Measurements from ENCODE around the gene GOLGA2.

Gene GOLGA2, protein sequence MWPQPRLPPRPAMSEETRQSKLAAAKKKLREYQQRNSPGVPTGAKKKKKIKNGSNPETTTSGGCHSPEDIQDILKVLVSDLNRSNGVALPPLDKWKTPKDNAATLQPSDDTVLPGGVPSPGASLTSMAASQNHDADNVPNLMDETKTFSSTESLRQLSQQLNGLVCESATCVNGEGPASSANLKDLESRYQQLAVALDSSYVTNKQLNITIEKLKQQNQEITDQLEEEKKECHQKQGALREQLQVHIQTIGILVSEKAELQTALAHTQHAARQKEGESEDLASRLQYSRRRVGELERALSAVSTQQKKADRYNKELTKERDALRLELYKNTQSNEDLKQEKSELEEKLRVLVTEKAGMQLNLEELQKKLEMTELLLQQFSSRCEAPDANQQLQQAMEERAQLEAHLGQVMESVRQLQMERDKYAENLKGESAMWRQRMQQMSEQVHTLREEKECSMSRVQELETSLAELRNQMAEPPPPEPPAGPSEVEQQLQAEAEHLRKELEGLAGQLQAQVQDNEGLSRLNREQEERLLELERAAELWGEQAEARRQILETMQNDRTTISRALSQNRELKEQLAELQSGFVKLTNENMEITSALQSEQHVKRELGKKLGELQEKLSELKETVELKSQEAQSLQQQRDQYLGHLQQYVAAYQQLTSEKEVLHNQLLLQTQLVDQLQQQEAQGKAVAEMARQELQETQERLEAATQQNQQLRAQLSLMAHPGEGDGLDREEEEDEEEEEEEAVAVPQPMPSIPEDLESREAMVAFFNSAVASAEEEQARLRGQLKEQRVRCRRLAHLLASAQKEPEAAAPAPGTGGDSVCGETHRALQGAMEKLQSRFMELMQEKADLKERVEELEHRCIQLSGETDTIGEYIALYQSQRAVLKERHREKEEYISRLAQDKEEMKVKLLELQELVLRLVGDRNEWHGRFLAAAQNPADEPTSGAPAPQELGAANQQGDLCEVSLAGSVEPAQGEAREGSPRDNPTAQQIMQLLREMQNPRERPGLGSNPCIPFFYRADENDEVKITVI

DNA sequence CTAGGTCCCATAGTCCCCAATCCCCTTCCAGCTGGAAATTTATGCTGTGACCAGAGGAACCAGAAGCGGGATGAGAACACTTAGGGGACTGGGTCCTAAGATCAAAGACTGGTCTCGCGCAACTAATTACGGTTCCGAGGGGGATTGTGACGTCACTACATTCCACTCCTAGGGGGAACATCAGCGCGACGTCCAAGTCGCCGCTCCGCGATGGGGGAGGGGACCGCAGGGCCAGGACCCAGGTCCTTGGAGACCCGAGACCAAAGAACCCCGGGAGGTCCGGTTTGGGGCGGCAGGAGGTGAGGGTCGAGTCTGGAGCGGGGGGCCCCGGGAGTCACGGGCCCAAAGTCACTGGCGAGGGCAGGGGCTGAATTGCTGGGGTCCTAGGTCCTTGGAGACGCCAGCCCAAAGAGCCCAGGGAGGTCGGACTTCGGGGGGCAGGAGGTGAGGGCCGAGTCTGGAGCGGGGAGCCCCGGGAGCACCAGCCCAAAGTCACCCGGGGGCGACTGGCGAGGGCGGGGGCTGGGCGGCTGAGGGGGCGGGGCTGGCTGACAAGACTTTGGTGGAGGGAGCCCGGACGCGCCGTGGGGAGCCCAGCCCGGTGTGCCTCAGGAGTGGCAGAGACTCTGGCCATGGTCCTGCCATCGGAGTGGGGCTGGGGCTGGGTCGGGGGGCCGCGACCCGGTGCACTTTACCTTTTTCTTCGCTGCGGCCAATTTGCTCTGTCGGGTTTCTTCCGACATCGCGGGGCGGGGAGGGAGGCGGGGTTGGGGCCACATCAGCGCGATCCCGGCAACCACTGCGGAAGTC, at the start of gene GOLGA2:
Gene GOLGA2 (minus strand): TSS at position 810 of the 810 bp plus-strand sequence. CDS start 31 bp downstream, at position 779.
- ATAC-seq (peak; percentile 80), DNase-seq (ENCODE audit: low spot score in 2 of 2) (no peak)
- Mint-ChIP-seq H3K4me3 (peak within 1 kb of the TSS; percentile 96), H3K27ac (peak within 1 kb of the TSS; percentile 99), H3K9me3 (no peaks in the 10 kb centered on the region), H3K4me1 (peaks cover 38% of the 10 kb centered on the region), H3K36me3 (peaks cover 47% of the 10 kb centered on the region)

DNA sequence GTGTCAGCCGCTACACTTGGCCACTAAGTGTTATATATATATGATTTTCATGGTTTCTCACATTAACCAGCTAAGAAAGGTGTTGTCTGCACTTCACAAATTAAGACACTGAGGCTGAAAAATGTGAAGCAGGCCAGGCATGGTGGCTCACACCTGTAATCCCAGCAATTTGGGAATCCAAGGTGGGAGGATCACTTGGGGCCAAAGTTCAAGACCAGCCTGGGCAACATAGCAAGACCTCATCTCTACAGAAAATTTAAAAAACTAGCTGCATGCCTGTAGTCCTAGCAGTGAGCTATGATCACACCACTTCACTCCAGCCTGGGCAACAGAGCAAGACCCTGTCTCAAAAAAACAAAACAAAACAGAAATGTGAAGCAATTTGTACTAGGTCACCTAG, 48.6 kb upstream of the GOLGA2 start:
- ATAC-seq (no peak), DNase-seq (ENCODE audit: low spot score in 2 of 2) (no peak)
- Mint-ChIP-seq H3K27ac (no peak overlapping the region), H3K4me3 (peak overlapping the region; percentile 83), H3K4me1 (peaks cover 6% of the 10 kb centered on the region), H3K9me3 (no peaks in the 10 kb centered on the region), H3K36me3 (peaks cover 55% of the 10 kb centered on the region)

DNA sequence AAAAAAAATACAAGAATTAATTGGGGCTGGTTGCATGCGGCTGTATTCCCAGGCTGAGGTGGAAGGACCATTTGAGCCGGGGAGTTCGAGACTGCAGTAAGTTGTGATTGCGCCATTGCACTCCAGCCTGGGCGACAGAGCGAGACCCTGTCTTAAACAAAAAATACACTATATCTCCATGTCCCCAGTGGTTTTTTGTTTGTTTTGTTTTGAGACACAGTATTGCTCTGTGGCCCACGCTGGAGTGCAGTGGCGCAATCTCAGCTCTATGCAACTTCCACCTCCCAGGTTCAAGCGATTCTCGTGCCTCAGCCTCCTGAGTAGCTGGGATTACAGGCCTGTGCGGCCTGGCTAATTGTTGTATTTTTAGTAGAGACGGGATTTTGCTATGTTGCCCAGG, 48.0 kb upstream of the GOLGA2 start:
- peaks cover 6% of the 10 kb centered on the region for H3K4me1 Mint-ChIP-seq
- H3K36me3 Mint-ChIP-seq: peaks cover 59% of the 10 kb centered on the region
- peak overlapping the region; percentile 83 for H3K4me3 Mint-ChIP-seq
- no peaks in the 10 kb centered on the region for H3K9me3 Mint-ChIP-seq
- peak overlapping the region; percentile 96 for H3K27ac Mint-ChIP-seq
- ATAC-seq (no peak), DNase-seq (ENCODE audit: low spot score in 2 of 2) (no peak)

GRCh38 chr9:128323212-128323730, 47.5 kb upstream of the GOLGA2 start:
- peaks cover 6% of the 10 kb centered on the region for H3K4me1 Mint-ChIP-seq
- H3K36me3 Mint-ChIP-seq: peaks cover 64% of the 10 kb centered on the region
- peak overlapping the region; percentile 96 for H3K27ac Mint-ChIP-seq
- DNase-seq (ENCODE audit: low spot score in 2 of 2) (no peak), ATAC-seq (peak; percentile 43)
- H3K4me3 Mint-ChIP-seq: peak overlapping the region; percentile 83
- H3K9me3 Mint-ChIP-seq: no peaks in the 10 kb centered on the region

DNA sequence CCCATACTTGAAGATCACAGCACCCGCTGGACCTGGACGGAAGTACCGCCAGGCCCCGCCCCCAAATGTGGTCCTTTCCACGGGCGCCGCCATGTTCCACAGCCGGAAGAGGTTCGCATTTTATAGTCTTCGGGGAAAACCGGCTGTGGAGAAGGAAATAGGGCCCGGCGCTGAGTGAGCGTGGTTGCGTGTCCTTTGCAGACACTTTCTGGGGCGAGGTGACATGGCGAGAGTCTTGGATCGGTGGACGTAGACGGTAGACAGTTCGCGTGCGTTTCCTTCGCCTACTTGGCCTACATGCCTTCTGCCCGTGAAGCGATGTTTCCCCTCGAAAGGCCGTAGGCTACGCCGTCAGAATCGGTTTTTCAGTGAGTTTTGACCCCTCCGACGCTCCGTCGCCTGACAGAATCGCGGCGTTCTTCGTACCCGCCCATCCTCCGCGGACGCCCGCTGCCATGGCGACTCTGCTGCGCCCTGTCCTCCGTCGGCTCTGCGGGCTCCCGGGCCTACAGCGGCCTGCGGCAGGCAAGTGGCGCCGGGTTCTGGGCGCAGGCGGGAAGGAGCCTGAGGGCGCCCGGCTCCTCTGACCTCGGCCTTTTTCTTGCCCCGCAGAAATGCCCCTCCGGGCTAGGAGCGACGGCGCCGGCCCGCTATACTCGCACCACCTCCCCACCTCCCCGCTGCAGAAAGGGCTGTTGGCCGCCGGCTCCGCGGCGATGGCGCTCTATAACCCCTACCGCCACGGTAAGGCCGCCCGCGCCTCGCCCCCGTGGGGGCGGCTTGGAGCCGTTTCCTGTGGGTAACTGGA, 46.8 kb upstream of the GOLGA2 start, which contains the start of the genes COQ4 and TRUB2:
Gene COQ4 (plus strand): TSS at position 436 of the 808 bp plus-strand sequence. CDS start 20 bp downstream, at position 456.
Gene TRUB2 (minus strand): TSS at position 44 of the 808 bp plus-strand sequence. CDS start 39 bp downstream, at position 5.
- H3K36me3 Mint-ChIP-seq: peaks cover 70% of the 10 kb centered on the region
- no peaks in the 10 kb centered on the region for H3K9me3 Mint-ChIP-seq
- peak within 1 kb of the TSS; percentile 96 for H3K27ac Mint-ChIP-seq
- ATAC-seq: peak; percentile 92
- peak within 1 kb of the TSS; percentile 83 for H3K4me3 Mint-ChIP-seq
- DNase-seq (ENCODE audit: low spot score in 2 of 2): peak; percentile 87 to 96
- H3K4me1 Mint-ChIP-seq: peaks cover 6% of the 10 kb centered on the region

DNA sequence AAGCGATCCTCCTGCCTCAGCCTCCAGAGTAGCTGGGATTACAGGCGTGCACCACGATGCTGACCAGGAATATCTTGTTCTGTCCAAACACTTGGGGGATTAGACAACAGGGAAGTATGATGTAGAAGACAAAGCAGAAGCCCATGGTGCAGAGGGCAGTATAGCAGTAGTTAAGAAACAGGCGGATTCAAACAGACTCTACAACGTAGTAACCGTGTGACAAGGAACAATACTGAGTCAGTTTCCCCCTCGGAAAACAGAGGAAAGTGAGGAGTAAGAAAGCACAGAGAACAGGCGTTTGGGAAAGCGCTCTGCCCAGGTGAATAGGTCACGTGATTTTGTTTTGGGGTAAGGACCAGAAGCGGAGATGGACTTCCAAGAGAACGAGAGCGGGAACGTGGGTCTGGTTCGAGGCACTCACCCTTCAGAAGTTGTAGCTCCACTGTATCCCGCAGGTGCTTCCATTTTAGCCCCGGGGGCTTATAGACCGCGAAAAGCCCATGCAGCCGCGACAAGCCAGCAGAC, 46.1 kb upstream of the GOLGA2 start:
- ATAC-seq (no peak), DNase-seq (ENCODE audit: low spot score in 2 of 2) (no peak)
- H3K9me3 Mint-ChIP-seq: no peaks in the 10 kb centered on the region
- H3K27ac Mint-ChIP-seq: peak overlapping the region; percentile 96
- H3K4me1 Mint-ChIP-seq: peaks cover 6% of the 10 kb centered on the region
- peaks cover 65% of the 10 kb centered on the region for H3K36me3 Mint-ChIP-seq
- H3K4me3 Mint-ChIP-seq: peak overlapping the region; percentile 83

DNA sequence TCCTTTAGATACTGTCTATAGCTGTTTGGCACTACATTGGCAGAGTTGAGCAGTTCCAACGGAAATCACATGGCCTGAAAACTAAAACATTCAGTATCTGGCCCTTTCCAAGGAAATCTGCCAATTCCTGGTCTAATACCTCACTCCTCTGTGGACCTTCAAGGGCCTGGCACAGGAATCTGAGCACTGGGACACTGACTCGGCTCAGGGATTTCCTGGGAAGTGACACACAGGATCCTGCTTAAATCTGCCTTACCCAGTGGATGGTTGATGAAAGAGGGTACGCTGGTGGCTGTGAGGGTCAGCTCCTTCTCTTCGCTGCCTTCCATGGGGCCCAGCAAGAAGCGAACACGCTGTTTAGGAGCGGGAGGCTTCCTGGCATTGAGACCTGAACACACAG, 45.5 kb upstream of the GOLGA2 start:
- Mint-ChIP-seq H3K27ac (peak overlapping the region; percentile 96), H3K4me3 (peak overlapping the region; percentile 83), H3K36me3 (peaks cover 62% of the 10 kb centered on the region), H3K9me3 (no peaks in the 10 kb centered on the region), H3K4me1 (peaks cover 6% of the 10 kb centered on the region)
- DNase-seq (ENCODE audit: low spot score in 2 of 2): no peak
- ATAC-seq: no peak

DNA sequence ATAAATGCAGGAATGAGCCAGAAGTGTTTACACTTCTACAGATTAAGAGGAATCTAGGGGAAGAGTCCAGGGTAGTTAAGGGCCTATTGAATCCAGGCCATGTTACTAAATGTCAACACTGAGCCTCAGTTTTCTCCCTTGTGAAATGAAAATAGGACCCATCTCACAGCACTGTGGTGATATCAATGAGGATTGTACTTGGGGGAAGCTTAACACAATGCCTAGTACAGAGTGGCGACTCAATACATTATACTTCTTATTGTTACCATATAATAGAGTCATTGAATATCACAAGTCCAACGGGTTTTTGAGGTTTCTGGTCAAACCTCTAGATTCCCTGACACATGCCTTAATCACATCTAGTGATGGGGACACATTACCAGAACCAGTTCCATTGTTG, 41.8 kb upstream of the GOLGA2 start:
- Mint-ChIP-seq H3K9me3 (no peaks in the 10 kb centered on the region), H3K36me3 (peaks cover 64% of the 10 kb centered on the region), H3K27ac (peak overlapping the region; percentile 51), H3K4me3 (no peak overlapping the region), H3K4me1 (peaks cover 6% of the 10 kb centered on the region)
- DNase-seq (ENCODE audit: low spot score in 2 of 2) (no peak), ATAC-seq (no peak)

DNA sequence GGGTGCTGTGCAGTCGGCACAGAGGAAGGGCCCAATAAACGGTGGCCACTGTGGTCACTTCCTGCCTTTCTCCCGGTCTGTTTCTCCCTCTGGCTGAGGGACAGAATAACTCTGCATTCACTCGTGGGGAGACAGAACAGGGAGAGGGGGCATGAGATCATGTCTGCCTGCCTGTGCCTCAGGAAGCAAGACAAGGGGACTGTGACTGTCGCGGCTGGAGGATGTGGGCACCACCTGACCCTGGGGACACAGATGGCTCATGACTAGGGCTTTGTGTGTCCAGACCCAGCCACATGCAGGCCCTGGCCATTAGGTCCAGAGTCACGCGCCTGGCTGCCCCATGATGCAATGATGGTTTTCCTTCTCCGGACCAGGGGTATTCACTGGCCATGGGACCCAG, 40.6 kb upstream of the GOLGA2 start:
- DNase-seq (ENCODE audit: low spot score in 2 of 2) (no peak), ATAC-seq (no peak)
- H3K36me3 Mint-ChIP-seq: peaks cover 69% of the 10 kb centered on the region
- no peaks in the 10 kb centered on the region for H3K4me1 Mint-ChIP-seq
- no peak overlapping the region for H3K27ac Mint-ChIP-seq
- no peak overlapping the region for H3K4me3 Mint-ChIP-seq
- no peaks in the 10 kb centered on the region for H3K9me3 Mint-ChIP-seq

GRCh38 chr9:128314697-128315096, 38.9 kb upstream of the GOLGA2 start:
- DNase-seq (ENCODE audit: low spot score in 2 of 2): no peak
- H3K27ac Mint-ChIP-seq: no peak overlapping the region
- H3K36me3 Mint-ChIP-seq: peaks cover 75% of the 10 kb centered on the region
- H3K9me3 Mint-ChIP-seq: no peaks in the 10 kb centered on the region
- H3K4me3 Mint-ChIP-seq: no peak overlapping the region
- H3K4me1 Mint-ChIP-seq: no peaks in the 10 kb centered on the region
- ATAC-seq: no peak

- no peak overlapping the region for H3K27ac Mint-ChIP-seq
- no peak for DNase-seq (ENCODE audit: low spot score in 2 of 2)
Observed at GRCh38 chr9:128310461-128310860, 34.7 kb upstream of the GOLGA2 start.

GRCh38 chr9:128309551-128309950, 33.7 kb upstream of the GOLGA2 start:
- Mint-ChIP-seq H3K27ac (no peak overlapping the region), H3K4me3 (no peak overlapping the region)

More at GRCh38 chr9:128310461-128310860, 34.7 kb upstream of the GOLGA2 start:
- ATAC-seq: no peak
- Mint-ChIP-seq H3K9me3 (no peaks in the 10 kb centered on the region), H3K4me3 (no peak overlapping the region), H3K4me1 (no peaks in the 10 kb centered on the region), H3K36me3 (peaks cover 71% of the 10 kb centered on the region)

GRCh38 chr9:128304971-128305288, 29.1 kb upstream of the GOLGA2 start:
- Mint-ChIP-seq H3K36me3 (peaks cover 25% of the 10 kb centered on the region), H3K4me3 (no peak overlapping the region), H3K9me3 (no peaks in the 10 kb centered on the region), H3K27ac (peak overlapping the region; percentile 1), H3K4me1 (peaks cover 7% of the 10 kb centered on the region)
- ATAC-seq (no peak), DNase-seq (ENCODE audit: low spot score in 2 of 2) (no peak)

More at GRCh38 chr9:128309551-128309950, 33.7 kb upstream of the GOLGA2 start:
- peaks cover 71% of the 10 kb centered on the region for H3K36me3 Mint-ChIP-seq
- DNase-seq (ENCODE audit: low spot score in 2 of 2): no peak
- peaks cover under 1% of the 10 kb centered on the region for H3K4me1 Mint-ChIP-seq
- H3K9me3 Mint-ChIP-seq: no peaks in the 10 kb centered on the region
- ATAC-seq: no peak

Data from stimulated activated effector memory CD8-positive, alpha-beta T cell treated with anti-CD3 and anti-CD28 coated beads, Interleukin-12 subunit alpha, Interleukin-12 subunit beta, amount 100 ng/mL, for 72 hours (primary cell).